K562 (cell line): ENCODE results near the gene NFYC. TPM values are rescaled to one million over a fixed set of nuclear protein-coding genes. Genes with fewer than 3 reads are reported as not detected.
A peak's percentile ranks its signal among the peaks of the same experiment; 100 is the strongest.

Experiments
- AFF1 ChIP-seq, 2 experiments: fragments of 450-650 bp; IDR thresholded peaks; 2 replicates each; pipeline ENCODE4 v1.6.1; 2018; ENCODE audit warnings: mild to moderate bottlenecking in 2 of 2, low read depth in 1 of 2; ENCODE audit not compliant: partially characterized antibody in 2 of 2
- CHD2 ChIP-seq: IDR thresholded peaks from 2 replicates; pipeline ENCODE4 v1.6.1; 2011; ENCODE audit warnings: low read depth, low read length
- EHMT2 ChIP-seq: fragments of 450-650 bp; IDR thresholded peaks from 2 replicates; pipeline ENCODE4 v1.6.1; 2018; ENCODE audit warnings: antibody characterized with exemption
- FOXM1 ChIP-seq, 2 experiments: fragments of 450-650 bp in 1 of 2; sonication (generic) in 1 of 2; formaldehyde crosslinking in 1 of 2; IDR thresholded peaks; 2 replicates each; pipeline versions ENCODE4 v1.6.1 to v1.9.0; 2017 to 2022; ENCODE audit warnings: low read depth in 2 of 2, mild to moderate bottlenecking in 2 of 2, missing genetic modification reagents in 1 of 2, moderate library complexity in 1 of 2
- HLTF ChIP-seq: fragments of 450-650 bp; IDR thresholded peaks from 2 replicates; pipeline ENCODE4 v1.6.1; 2016
- MAZ ChIP-seq, 2 experiments: fragments of 450-650 bp in 1 of 2; sonication (generic) in 1 of 2; formaldehyde crosslinking; IDR thresholded peaks in 1 of 2; conservative IDR thresholded peaks in 1 of 2; 2 replicates each; pipeline versions ENCODE4 v1.4.0 to v1.5.0; 2020; ENCODE audit warnings: mild to moderate bottlenecking in 1 of 2, missing genetic modification reagents in 1 of 2
- PHF20 ChIP-seq: fragments of 450-650 bp; IDR thresholded peaks from 2 replicates; pipeline ENCODE4 v1.6.1; 2018; ENCODE audit not compliant: partially characterized antibody
- PRMT5 ChIP-seq: sonication (generic); formaldehyde crosslinking; IDR thresholded peaks from 2 replicates; pipeline ENCODE4 v1.5.0; 2020; ENCODE audit warnings: missing genetic modification reagents
- PRPF4 ChIP-seq: fragments of 200-400 bp; formaldehyde crosslinking; IDR thresholded peaks from one replicate; pipeline ENCODE4 v1.6.1; 2017; ENCODE audit warnings: low read length, low read depth, mild to moderate bottlenecking; ENCODE audit not compliant: insufficient read depth, poor library complexity, severe bottlenecking
- REST ChIP-seq, 2 experiments: fragments of 450-650 bp; formaldehyde crosslinking in 1 of 2; IDR thresholded peaks; 2 replicates each; pipeline versions ENCODE4 v1.4.0 to v1.6.1; 2014 to 2020; ENCODE audit warnings: mild to moderate bottlenecking in 2 of 2, borderline replicate concordance in 1 of 2, low read depth in 1 of 2
- VEZF1 ChIP-seq: fragments of 200-800 bp; sonication (Bioruptor generic); IDR thresholded peaks from 2 replicates; pipeline ENCODE4 v1.6.1; 2017; ENCODE audit warnings: missing genetic modification characterization, missing compliant biosample characterization
- polyA plus RNA-seq, 8 experiments: library from polyadenylated mRNA; depleted of rRNA in 4 of 8; stranded (reverse) in 5 of 8; unstranded in 3 of 8; fragments of >200 nt; fragmentation: Nextera tagmentation in 2 of 8; fragmentation: Illumina TruSeq in 1 of 8; extraction: Ambion mirVana in 2 of 8; extraction: Trizol in 1 of 8; gene quantifications; 2 replicates each; pipeline versions ENCODE4 v1.2.1 to v1.2.3, GENCODE V29; 2011 to 2014; ENCODE audit warnings: inconsistent platforms in 1 of 8, missing spikeins in 1 of 8
- total RNA-seq, 7 experiments: library from RNA; depleted of rRNA in 6 of 7; stranded (reverse); fragments of >200 nt in 6 of 7; fragmentation: Illumina TruSeq in 2 of 7; extraction: Trizol in 2 of 7; gene quantifications; 2 replicates each; pipeline versions ENCODE4 v1.2.1 to v1.2.3, GENCODE V29; 2011 to 2021; ENCODE audit warnings: low replicate concordance in 1 of 7

The NFYC gene
- total and polyA plus RNA-seq, 9 of the 15 experiments (the other 6 are each of a cell fraction or from before 2014, with no cell fraction given): 4.8 to 59.8 (median 41.1) TPM

GRCh38 chr1:40653851-40654537, 37.5 kb upstream of the NFYC start (continued):
- TF ChIP-seq VEZF1 (peak; percentile 83), AFF1 (IDR thresholded peaks at IDR 0.05; ENCODE audit: low read depth in 1 of 2, partially characterized antibody in 2 of 2) (peak in 1 of 2 experiments; percentile 61), PRMT5 (CRISPR knock-in tag) (peak; percentile 54; the same call in 1 of the 2 replicates), PHF20 (no peak), REST (IDR thresholded peaks at IDR 0.05; ENCODE audit: borderline replicate concordance) (peak; percentile 98), REST (CRISPR knock-in tag; IDR thresholded peaks at IDR 0.05; ENCODE audit: low read depth) (peak; percentile 94), EHMT2 (peak; percentile 93), CHD2 (0 out of 2 replicates have a peak, but pooled peaks have one; percentile 29), FOXM1 (IDR thresholded peaks at IDR 0.05; ENCODE audit: low read depth) (no peak), FOXM1 (CRISPR knock-in tag; IDR thresholded peaks at IDR 0.05; ENCODE audit: low read depth) (0 out of 2 replicates have a peak, but pooled peaks have one; percentile 42), PRPF4 (peak; percentile 28), MAZ (CRISPR knock-in tag; conservative IDR thresholded peaks at IDR 0.05 in 1 of 2, IDR thresholded peaks at IDR 0.05 in 1 of 2) (peak in 1 of 2 experiments; percentile 45; a peak in 1 of 4 replicates), HLTF (no peak)
